Ectodermal cell (in vitro differentiated cells): Measurements from ENCODE around the gene CTNNBL1.

Experiments
- H3K27ac ChIP-seq: 2 replicates; pipeline ENCODE4 v1.7.0; 2013; ENCODE audit warnings: mild to moderate bottlenecking, low read depth, low read length; ENCODE audit not compliant: insufficient read depth, poor library complexity, severe bottlenecking
- H3K27me3 ChIP-seq: 2 replicates; pipeline ENCODE4 v1.7.0; 2013; ENCODE audit warnings: mild to moderate bottlenecking, low read length; ENCODE audit not compliant: insufficient read depth, control insufficient read depth, poor library complexity, severe bottlenecking
- H3K36me3 ChIP-seq: one replicate; pipeline ENCODE4 v1.7.0; 2013; ENCODE audit warnings: low read length; ENCODE audit not compliant: control insufficient read depth, insufficient read depth
- H3K4me1 ChIP-seq: one replicate; pipeline ENCODE4 v1.7.0; 2013; ENCODE audit warnings: low read length; ENCODE audit not compliant: control insufficient read depth, insufficient read depth
- H3K4me3 ChIP-seq: 2 replicates; pipeline ENCODE4 v1.7.0; 2013; ENCODE audit warnings: low read depth, low read length, control low read depth; ENCODE audit not compliant: insufficient read depth
- H3K9me3 ChIP-seq: 2 replicates; pipeline ENCODE4 v1.7.0; 2013; ENCODE audit warnings: mild to moderate bottlenecking, low read length, moderate library complexity; ENCODE audit not compliant: control insufficient read depth
- WGBS, 2 experiments: methylation state at CpG; one replicate each; pipeline ENCODE4 v1.1.7; 2013; ENCODE audit warnings: missing lambda C conversion rate in 2 of 2; 5-methylcytosine and 5-hydroxymethylcytosine counted together

The CTNNBL1 gene

GRCh38 chr20:37774156-37774555 lies 80.3 kb downstream of the CTNNBL1 start:
- Histone ChIP-seq H3K4me3 (no peak overlapping the region), H3K27ac (no peak overlapping the region), H3K36me3 (no peaks in the 10 kb centered on the region), H3K27me3 (no peaks in the 10 kb centered on the region), H3K9me3 (no peaks in the 10 kb centered on the region), H3K4me1 (no peaks in the 10 kb centered on the region)
- 93 to 94% methylated on average over 5 of the region's 5 CpGs for WGBS, 2 experiments

GRCh38 chr20:37775200-37775599 lies 81.4 kb downstream of the CTNNBL1 start:
- Histone ChIP-seq H3K9me3 (no peaks in the 10 kb centered on the region), H3K4me1 (no peaks in the 10 kb centered on the region), H3K4me3 (no peak overlapping the region), H3K27ac (no peak overlapping the region), H3K36me3 (no peaks in the 10 kb centered on the region), H3K27me3 (no peaks in the 10 kb centered on the region)
- 97 to 98% methylated on average over 5 of the region's 5 CpGs for WGBS, 2 experiments

GRCh38 chr20:37776049-37776448 lies 82.2 kb downstream of the CTNNBL1 start:
- 94% methylated on average over 3 to 5 of the region's 5 CpGs for WGBS, 2 experiments
- Histone ChIP-seq H3K36me3 (no peaks in the 10 kb centered on the region), H3K4me3 (no peak overlapping the region), H3K27ac (no peak overlapping the region), H3K9me3 (no peaks in the 10 kb centered on the region), H3K4me1 (no peaks in the 10 kb centered on the region), H3K27me3 (no peaks in the 10 kb centered on the region)

- Histone ChIP-seq H3K27me3 (no peaks in the 10 kb centered on the region), H3K36me3 (no peaks in the 10 kb centered on the region), H3K4me3 (no peak overlapping the region), H3K9me3 (no peaks in the 10 kb centered on the region), H3K4me1 (no peaks in the 10 kb centered on the region), H3K27ac (no peak overlapping the region)
- WGBS, 2 experiments: 90 to 98% methylated on average over 1 to 3 of the region's 3 CpGs
These were observed 82.7 kb downstream of the CTNNBL1 start for GRCh38 chr20:37776526-37776925.

- H3K27ac ChIP-seq: no peak overlapping the region
- no peaks in the 10 kb centered on the region for H3K36me3 ChIP-seq
- no peaks in the 10 kb centered on the region for H3K4me1 ChIP-seq
- H3K4me3 ChIP-seq: no peak overlapping the region
- 90 to 93% methylated on average over 7 to 8 of the region's 8 CpGs for WGBS, 2 experiments
- H3K27me3 ChIP-seq: no peaks in the 10 kb centered on the region
- no peaks in the 10 kb centered on the region for H3K9me3 ChIP-seq
These were observed 83.5 kb downstream of the CTNNBL1 start for GRCh38 chr20:37777012-37777950.

- Histone ChIP-seq H3K4me3 (no peak overlapping the region), H3K4me1 (no peaks in the 10 kb centered on the region), H3K27ac (no peak overlapping the region), H3K27me3 (no peaks in the 10 kb centered on the region), H3K9me3 (no peaks in the 10 kb centered on the region), H3K36me3 (no peaks in the 10 kb centered on the region)
These were observed 84.3 kb downstream of the CTNNBL1 start for GRCh38 chr20:37777988-37778659.

GRCh38 chr20:37781626-37782025 lies 87.8 kb downstream of the CTNNBL1 start:
- no peaks in the 10 kb centered on the region for H3K9me3 ChIP-seq
- 100% methylated on average over 1 of the region's 1 CpG; no CpG with 5 or more reads in 1 of the 2 experiments for WGBS, 2 experiments
- H3K4me3 ChIP-seq: no peak overlapping the region
- H3K4me1 ChIP-seq: peaks cover 8% of the 10 kb centered on the region
- H3K27ac ChIP-seq: peak overlapping the region; percentile 20
- H3K36me3 ChIP-seq: no peaks in the 10 kb centered on the region
- no peaks in the 10 kb centered on the region for H3K27me3 ChIP-seq

- no peak overlapping the region for H3K4me3 ChIP-seq
- H3K9me3 ChIP-seq: no peaks in the 10 kb centered on the region
- no peaks in the 10 kb centered on the region for H3K27me3 ChIP-seq
- H3K27ac ChIP-seq: no peak overlapping the region
- peaks cover 8% of the 10 kb centered on the region for H3K4me1 ChIP-seq
- H3K36me3 ChIP-seq: no peaks in the 10 kb centered on the region
- 17 to 21% methylated on average over 1 of the region's 1 CpG for WGBS, 2 experiments
These were observed 92.2 kb downstream of the CTNNBL1 start for GRCh38 chr20:37786043-37786442.

- no peaks in the 10 kb centered on the region for H3K9me3 ChIP-seq
- no peak overlapping the region for H3K4me3 ChIP-seq
- H3K27ac ChIP-seq: no peak overlapping the region
- no peaks in the 10 kb centered on the region for H3K27me3 ChIP-seq
- H3K4me1 ChIP-seq: peaks cover 8% of the 10 kb centered on the region
- 88 to 100% methylated on average over 1 of the region's 1 CpG for WGBS, 2 experiments
- H3K36me3 ChIP-seq: peaks cover 6% of the 10 kb centered on the region
These were observed 95.6 kb downstream of the CTNNBL1 start for GRCh38 chr20:37789408-37789807.

GRCh38 chr20:37790900-37791299 lies 97.1 kb downstream of the CTNNBL1 start:
- 100% methylated on average over 1 of the region's 1 CpG; no CpG with 5 or more reads in 1 of the 2 experiments for WGBS, 2 experiments
- Histone ChIP-seq H3K4me3 (no peak overlapping the region), H3K27me3 (no peaks in the 10 kb centered on the region), H3K4me1 (peaks cover 3% of the 10 kb centered on the region), H3K36me3 (peaks cover 6% of the 10 kb centered on the region), H3K27ac (no peak overlapping the region), H3K9me3 (no peaks in the 10 kb centered on the region)
